Left ventricle myocardium superior (tissue), 1 donor: ENCODE data around the gene PPCDC. TPM values are rescaled to one million over a fixed set of nuclear protein-coding genes. Genes with fewer than 3 reads are reported as not detected.
A peak's percentile ranks its signal among the peaks of the same experiment; 100 is the strongest.
"Not testable (repeated sequence)": the region's sequence is repeated elsewhere in the genome, so short reads cannot be mapped to it uniquely, and the experiment has no call there.

Experiments used
- ATAC-seq: fragments of 200-7000 bp; cut with Tn5 transposase; one replicate; pipeline ENCODE4 v1.9.1; 2020; ENCODE audit warnings: mild to moderate bottlenecking, moderate library complexity
- DNase-seq: peaks from one replicate; pipeline ENCODE4 v3.0.0-alpha.2; 2020
- intact Hi-C: fragments of 100-400 bp; cut with micrococcal nuclease; formaldehyde crosslinking; loops from one replicate; pipeline ENCODE4 v1.11.0; 2022
- total RNA-seq: library from RNA; stranded (reverse); fragmentation: NEBNext Ultra II Directional; extraction: Animal tissue kit (Norgen Biotek cat#: 25700); gene quantifications from one replicate; pipeline ENCODE4 v1.2.1, GENCODE V29; 2021
- donor health status: DM: no; HTN: yes; CAD: no; lungs with severe emphysema.

PPCDC gene
- total RNA-seq, 1 donor from 2014 or later = 5.1 TPM

- intact Hi-C loops = no loop called here
- no peak for DNase-seq
- peak; percentile 94 for ATAC-seq
These were observed 67.0 kb downstream of the PPCDC start for GRCh38 chr15:75090388-75090734.

- intact Hi-C loops = no loop called here
- ATAC-seq (no peak), DNase-seq (no peak)
These were observed 68.4 kb downstream of the PPCDC start for GRCh38 chr15:75091814-75092213.

- ATAC-seq, DNase-seq, intact Hi-C loops: not testable (repeated sequence)
These were observed 71.6 kb downstream of the PPCDC start for GRCh38 chr15:75094961-75095478.

GRCh38 chr15:75095594-75095993, 72.2 kb downstream of the PPCDC start:
- ATAC-seq (no peak), DNase-seq (no peak)
- intact Hi-C loops = no loop called here

- intact Hi-C loops = no loop called here
- DNase-seq (no peak), ATAC-seq (no peak)
These were observed 74.5 kb downstream of the PPCDC start for GRCh38 chr15:75097939-75098338.

GRCh38 chr15:75098404-75098803, 75.0 kb downstream of the PPCDC start:
- no peak for ATAC-seq

More at GRCh38 chr15:75098404-75098803, 75.0 kb downstream of the PPCDC start:
- intact Hi-C loops = no loop called here
- no peak for DNase-seq

Other genes with a start within 250 kb of the PPCDC start
- 45.8 TPM for gene CSK, start 241.5 kb upstream of the PPCDC start, total RNA-seq
- gene LMAN1L, start 210.8 kb upstream of the PPCDC start, total RNA-seq = 23.5 TPM
- gene CPLX3, start 197.0 kb upstream of the PPCDC start, total RNA-seq = 4.1 TPM
- gene ULK3, start 180.4 kb upstream of the PPCDC start, total RNA-seq = 47.5 TPM
- 46.2 TPM for gene SCAMP2, start 150.2 kb upstream of the PPCDC start, total RNA-seq
- 53.7 TPM for gene MPI, start 133.5 kb upstream of the PPCDC start, total RNA-seq
- 110 TPM for gene FAM219B, start 116.7 kb upstream of the PPCDC start, total RNA-seq
- 1,577 TPM for gene COX5A, start 85.5 kb upstream of the PPCDC start, total RNA-seq
- 2.3 TPM for gene RPP25, start 66.8 kb upstream of the PPCDC start, total RNA-seq
- gene SCAMP5, start 28.0 kb upstream of the PPCDC start, total RNA-seq = 2.8 TPM
- gene C15orf39, start 178.3 kb downstream of the PPCDC start, total RNA-seq = 14.8 TPM
- gene GOLGA6C, start 234.7 kb downstream of the PPCDC start, total RNA-seq = not detected